GM19468 (cell line): ENCODE measurements around the gene KRTAP10-11.
"Not testable (repeated sequence)": the region's sequence is repeated elsewhere in the genome, so short reads cannot be mapped to it uniquely, and the experiment has no call there.

ENCODE experiments used
- ATAC-seq: cut with Tn5 transposase; IDR thresholded peaks from one replicate; pipeline ENCODE4 v1.9.1; 2021; ENCODE audit warnings: mild to moderate bottlenecking, moderate library complexity, moderate number of reproducible peaks; ENCODE audit not compliant: unreplicated experiment; ENCODE audit errors: extremely low read depth

KRTAP10-11 gene

DNA sequence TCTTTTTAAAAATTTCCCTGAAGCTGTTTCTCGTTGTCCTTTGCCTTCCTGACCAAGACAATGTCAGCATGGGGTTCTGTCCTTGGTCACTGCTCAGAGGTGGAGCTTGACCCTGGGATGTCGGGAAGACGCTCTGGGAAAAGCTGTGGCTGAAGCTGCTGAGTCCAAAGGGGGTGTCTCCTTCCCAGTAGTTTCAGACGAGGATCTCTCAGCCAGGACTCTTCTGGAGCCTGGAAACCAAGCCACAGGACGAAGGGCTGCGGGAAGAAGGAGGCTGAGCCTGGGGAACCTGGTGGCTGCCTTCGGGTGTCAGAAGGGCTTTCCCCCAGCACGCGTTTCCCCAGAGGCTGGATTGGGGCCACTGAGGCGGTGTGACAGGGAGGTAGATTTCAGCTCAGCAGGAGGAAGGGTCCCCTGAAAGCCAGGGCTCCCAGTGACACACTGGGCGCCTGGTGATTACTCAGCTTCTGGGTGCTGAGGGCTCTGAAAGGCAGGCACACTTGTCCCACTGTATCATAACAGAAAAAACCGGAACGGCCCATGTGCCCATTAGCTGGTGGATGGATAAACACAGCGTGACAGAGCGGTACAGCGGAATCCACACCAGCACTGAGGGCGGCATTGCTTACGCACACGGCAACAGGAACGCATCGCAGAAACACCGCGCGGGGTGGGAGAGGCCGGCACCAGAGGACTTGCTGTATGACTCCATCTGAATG is 40.8 kb downstream of the KRTAP10-11 start:
- ATAC-seq = no peak

DNA sequence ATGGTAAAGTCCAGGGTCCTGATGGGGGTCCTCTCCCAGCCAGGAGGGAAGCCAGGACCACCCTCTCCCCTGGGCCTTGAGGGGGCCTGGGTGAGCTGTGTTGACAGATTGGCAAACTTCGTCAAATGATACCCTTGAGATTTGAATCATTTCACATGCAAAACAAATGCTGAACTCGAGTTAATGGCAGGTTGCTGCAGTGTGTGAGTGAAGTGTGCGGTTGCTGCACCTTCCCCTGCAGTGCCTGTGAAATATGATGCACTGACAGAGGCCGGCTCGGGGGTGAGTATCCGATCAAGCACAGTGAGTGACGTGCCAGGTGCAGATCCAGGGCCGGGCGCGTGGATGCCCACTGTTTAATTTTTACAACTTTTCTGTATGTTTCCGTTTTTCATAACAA is 41.5 kb downstream of the KRTAP10-11 start:
- ATAC-seq = no peak

DNA sequence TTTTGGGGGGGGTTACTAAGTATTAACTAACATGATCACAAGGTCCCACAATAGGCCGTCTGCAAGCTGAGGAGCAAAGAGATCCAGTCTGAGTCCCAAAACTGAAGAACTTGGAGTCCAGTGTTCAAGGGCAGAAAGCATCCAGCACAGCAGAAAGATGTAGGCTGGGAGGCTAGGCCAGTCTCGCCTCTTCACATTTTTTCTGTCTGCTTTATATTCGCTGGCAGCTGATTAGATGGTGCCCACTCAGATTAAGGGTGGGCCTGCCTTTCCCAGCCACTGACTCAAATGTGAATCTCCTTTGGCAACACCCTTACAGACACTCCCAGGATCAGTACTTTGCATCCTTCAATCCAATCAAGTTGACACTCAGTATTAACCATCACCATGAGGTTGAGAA is 43.5 kb downstream of the KRTAP10-11 start:
- ATAC-seq = not testable (repeated sequence)

DNA sequence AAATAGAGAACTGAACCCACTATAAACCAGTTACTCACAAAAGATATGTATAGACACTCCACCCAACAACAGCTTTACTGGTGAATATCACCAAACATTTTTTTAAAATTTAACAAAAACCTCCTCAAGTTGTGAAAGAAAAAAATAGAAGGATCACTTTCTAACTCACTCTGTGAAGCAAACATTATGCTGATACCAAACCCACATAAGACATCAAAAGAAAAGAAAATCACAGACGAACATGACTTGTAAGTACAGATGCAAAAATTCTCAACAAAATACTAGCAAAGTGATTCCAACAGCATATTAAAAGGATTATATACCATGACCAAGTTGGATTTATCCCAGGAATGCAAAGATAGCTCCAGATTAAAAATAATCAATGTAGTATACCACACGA is 45.5 kb downstream of the KRTAP10-11 start:
- ATAC-seq = no peak

DNA sequence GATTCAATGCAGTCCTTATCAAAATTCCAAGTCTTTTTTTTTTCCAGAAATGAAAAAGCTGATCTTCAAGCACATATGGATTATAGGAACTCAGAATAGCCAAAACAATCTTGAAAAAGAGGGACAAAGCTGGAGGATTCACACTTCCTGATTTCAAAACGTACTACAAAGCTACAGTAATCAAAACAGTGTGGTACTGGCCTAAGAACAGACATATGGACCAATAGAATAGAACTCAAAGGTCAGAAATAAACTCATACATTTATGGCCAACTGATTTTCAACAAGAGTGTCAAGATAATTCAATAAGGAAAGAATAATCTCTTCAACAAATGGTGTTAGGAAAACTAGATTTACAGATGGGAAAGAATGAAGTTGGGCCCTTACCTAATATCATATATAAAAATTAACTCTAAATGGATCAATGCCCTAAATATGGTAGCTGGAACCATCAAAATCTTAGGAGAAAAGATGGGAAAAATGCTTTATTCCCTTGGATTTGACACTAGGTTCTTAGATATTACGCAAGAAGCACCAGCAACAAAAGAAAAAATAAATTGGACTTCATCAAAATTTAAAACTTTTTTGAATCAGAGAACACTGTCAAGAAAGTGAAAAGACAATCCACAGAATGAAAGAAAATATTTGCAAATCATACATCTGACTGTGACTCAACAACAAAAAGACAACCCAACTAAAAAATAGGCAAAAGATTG is 46.7 kb downstream of the KRTAP10-11 start:
- no peak for ATAC-seq

DNA sequence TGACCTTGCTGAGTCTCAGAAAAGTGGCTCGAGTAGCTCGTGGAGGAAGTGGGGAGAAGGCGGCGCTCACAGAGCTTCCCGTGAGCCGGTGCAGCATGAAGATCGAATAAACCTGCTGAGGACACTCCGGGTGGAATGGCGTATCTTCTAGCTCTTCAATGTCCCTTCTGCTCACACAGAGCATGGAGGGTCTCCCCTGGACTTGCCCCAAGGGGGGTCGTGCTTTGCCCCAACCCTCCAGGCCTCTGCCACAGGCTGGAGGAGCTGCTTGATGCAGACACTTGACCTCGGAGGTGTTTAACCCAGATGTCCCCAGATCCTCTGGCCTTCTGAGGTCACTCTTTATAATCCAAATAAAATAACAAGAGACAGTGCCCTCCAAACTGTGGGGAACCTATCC is 48.6 kb downstream of the KRTAP10-11 start:
- no peak for ATAC-seq

DNA sequence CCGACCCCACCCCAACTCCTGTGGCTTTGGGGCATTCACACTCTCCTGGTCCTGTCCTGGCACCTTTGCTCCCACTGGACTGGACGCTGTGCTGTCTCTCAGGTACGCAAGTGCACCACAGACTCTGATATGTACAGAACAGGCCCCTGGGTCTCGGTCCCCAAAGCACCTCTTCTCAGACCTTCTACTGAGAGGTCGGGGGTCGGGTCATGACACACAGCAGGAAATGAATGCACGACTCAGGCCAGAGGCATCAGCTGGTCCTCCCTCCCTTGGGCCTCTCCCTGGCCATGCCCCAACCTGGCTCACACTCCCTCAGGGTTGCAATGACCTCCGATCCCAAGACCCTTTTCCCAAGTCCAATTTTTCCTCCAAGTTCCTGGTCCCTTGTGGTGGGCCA is 49.0 kb downstream of the KRTAP10-11 start:
- ATAC-seq = no peak

DNA sequence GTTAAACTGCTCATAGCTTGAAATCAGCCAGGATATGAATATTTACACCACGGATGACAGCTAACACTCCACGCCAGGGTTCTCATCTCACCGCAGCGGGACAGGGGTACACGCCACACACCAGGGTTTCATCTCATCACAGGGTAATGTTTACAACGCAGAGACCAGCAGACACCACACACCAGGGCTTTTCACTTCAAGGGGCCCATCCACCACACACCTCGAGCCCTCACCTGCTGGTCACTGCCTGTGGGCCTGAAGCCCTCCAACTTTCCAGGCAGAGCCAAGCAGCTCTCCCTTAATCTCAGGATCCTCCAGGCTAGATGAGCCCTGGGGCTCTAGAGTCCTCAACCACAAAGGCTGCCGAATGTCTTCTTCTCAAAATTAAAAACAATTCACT is 49.4 kb downstream of the KRTAP10-11 start:
- no peak for ATAC-seq

DNA sequence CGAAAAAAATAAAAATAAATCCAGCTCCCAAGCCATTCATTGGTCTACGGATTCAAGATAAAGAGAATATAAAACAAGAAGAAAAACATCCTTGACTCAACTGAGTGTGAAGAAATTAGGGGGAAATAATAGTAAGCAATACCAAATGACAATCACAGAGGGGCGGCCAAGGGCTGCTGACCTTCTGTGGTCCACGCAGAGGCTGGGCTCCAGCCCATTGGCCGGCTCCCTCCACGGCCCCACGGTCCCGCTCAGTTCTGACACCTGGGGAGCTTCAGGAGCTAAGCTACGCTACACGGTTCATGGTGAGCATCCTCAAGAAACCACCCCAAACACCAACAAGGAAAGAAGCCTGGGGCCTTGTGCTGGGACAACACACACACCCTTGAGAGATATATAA is 50.4 kb downstream of the KRTAP10-11 start:
- ATAC-seq = no peak
